NCI-H69 (cell line): ENCODE results near the gene TBC1D22B.
A peak's percentile ranks its signal among the peaks of the same experiment; 100 is the strongest.
"Not testable (repeated sequence)": the region's sequence is repeated elsewhere in the genome, so short reads cannot be mapped to it uniquely, and the experiment has no call there.

Experiments used
- DNase-seq: peaks from one replicate; lab custom pipeline; 2025; lab: John Stamatoyannopoulos, UW

Gene TBC1D22B

GRCh38 chr6:37321516-37322415 is 64.2 kb downstream of the TBC1D22B start:
- DNase-seq: peak; percentile 62

- DNase-seq: peak; percentile 99
These were observed 66.0 kb downstream of the TBC1D22B start for GRCh38 chr6:37323580-37323979.

- DNase-seq: peak; percentile 41
These were observed 66.8 kb downstream of the TBC1D22B start for GRCh38 chr6:37324131-37325033.

GRCh38 chr6:37330345-37330744 is 72.8 kb downstream of the TBC1D22B start:
- not testable (repeated sequence) for DNase-seq

GRCh38 chr6:37331047-37331446 is 73.5 kb downstream of the TBC1D22B start:
- no peak for DNase-seq

- no peak for DNase-seq
These were observed 75.3 kb downstream of the TBC1D22B start for GRCh38 chr6:37332894-37333293.

GRCh38 chr6:37334047-37334446 is 76.5 kb downstream of the TBC1D22B start:
- DNase-seq: no peak

GRCh38 chr6:37338317-37338716 is 80.7 kb downstream of the TBC1D22B start:
- not testable (repeated sequence) for DNase-seq

- DNase-seq: no peak
These were observed 81.2 kb downstream of the TBC1D22B start for GRCh38 chr6:37338745-37339255.

- DNase-seq: no peak
These were observed 82.4 kb downstream of the TBC1D22B start for GRCh38 chr6:37339741-37340638.

- no peak for DNase-seq
These were observed 83.0 kb downstream of the TBC1D22B start for GRCh38 chr6:37340639-37340943.

GRCh38 chr6:37343248-37343647 is 85.7 kb downstream of the TBC1D22B start:
- no peak for DNase-seq

GRCh38 chr6:37344308-37344707 is 86.7 kb downstream of the TBC1D22B start:
- no peak for DNase-seq

GRCh38 chr6:37345804-37346203 is 88.2 kb downstream of the TBC1D22B start:
- DNase-seq: not testable (repeated sequence)

GRCh38 chr6:37347177-37347576 is 89.6 kb downstream of the TBC1D22B start:
- no peak for DNase-seq

- DNase-seq: no peak
These were observed 90.1 kb downstream of the TBC1D22B start for GRCh38 chr6:37347670-37348111.

GRCh38 chr6:37351027-37351426 is 93.5 kb downstream of the TBC1D22B start:
- DNase-seq: no peak

- DNase-seq: no peak
These were observed 94.8 kb downstream of the TBC1D22B start for GRCh38 chr6:37352384-37352783.

GRCh38 chr6:37353761-37354525 is 96.4 kb downstream of the TBC1D22B start, which contains the start of gene RNF8:
RNF8 (plus strand) TSS chr6:37353983; CDS start chr6:37354165, 182 bp downstream.
- peak; percentile 97 for DNase-seq

GRCh38 chr6:37354526-37355384 is 97.2 kb downstream of the TBC1D22B start:
- DNase-seq: peak; percentile 60
